ENCODE results near the gene ST3GAL6.

- no peak for TF ChIP-seq CTCF (IDR thresholded peaks at IDR 0.05)
- no peak for TF ChIP-seq EZH2 (IDR thresholded peaks at IDR 0.05; ENCODE audit: borderline replicate concordance, insufficient read depth, low read depth, low read length, poor library complexity, severe bottlenecking)
These were observed 18.9 kb upstream of the ST3GAL6 start for GRCh38 chr3:98744283-98744682.
